ENCODE data around the gene SORCS3. TPM values are rescaled to one million over a fixed set of nuclear protein-coding genes. Genes with fewer than 3 reads are reported as not detected.

SORCS3 gene
- polyA plus RNA-seq, 1 donor (not counting 4 experiments of a cell fraction or from before 2014, with no cell fraction given) = not detected

- dilution Hi-C loops (cut with MboI; ENCODE audit: extremely low pct_ligation_motif_present, low sequenced_read_pairs) = no loop called here
- Histone ChIP-seq H2AFZ (ENCODE audit: control insufficient read depth, low read length) (no peak overlapping the region), H3K4me1 (ENCODE audit: control insufficient read depth, extremely low read depth, insufficient read depth, low read length) (no peaks in the 10 kb centered on the region), H3K36me3 (ENCODE audit: control insufficient read depth in 2 of 2, extremely low read depth in 1 of 2, insufficient read depth in 2 of 2, low read length in 2 of 2) (no peaks in the 10 kb centered on the region), H3K27me3 (ENCODE audit: control insufficient read depth, extremely low read depth, insufficient read depth, low read length) (no peaks in the 10 kb centered on the region), H3K4me2 (ENCODE audit: control insufficient read depth, extremely low read depth, insufficient read depth, low read depth, low read length) (no peak overlapping the region), H3K27ac (ENCODE audit: control insufficient read depth, insufficient read depth, low read length) (no peak overlapping the region), H3K79me2 (ENCODE audit: control insufficient read depth, insufficient read depth, low read length) (no peaks in the 10 kb centered on the region), H3K9me3 (ENCODE audit: control insufficient read depth, low read depth, low read length) (no peaks in the 10 kb centered on the region), H4K20me1 (ENCODE audit: control insufficient read depth, extremely low read depth, insufficient read depth, low read length) (no peaks in the 10 kb centered on the region), H3K9me1 (ENCODE audit: control insufficient read depth, extremely low read depth, insufficient read depth, low read length) (no peaks in the 10 kb centered on the region), H3K9ac (ENCODE audit: control insufficient read depth, extremely low read depth, insufficient read depth, low read length) (no peak overlapping the region), H3K4me3 (ENCODE audit: control insufficient read depth in 2 of 3, extremely low read depth in 1 of 3, insufficient read depth in 2 of 3, low read depth in 1 of 3, low read length in 3 of 3) (no peak overlapping the region)
- FAIRE-seq (no peak), DNase-seq (ENCODE audit: low read depth, low spot score) (no peak)
- TF ChIP-seq EZH2 (IDR thresholded peaks at IDR 0.05; ENCODE audit: low read length) (no peak), CTCF (optimal IDR thresholded peaks at IDR 0.05 in 1 of 3, IDR thresholded peaks at IDR 0.05 in 1 of 3, conservative IDR thresholded peaks at IDR 0.05 in 1 of 3; ENCODE audit: extremely low read depth in 1 of 3, insufficient read depth in 2 of 3, low read length in 3 of 3) (no peak)
These were observed 190.2 kb downstream of the SORCS3 start for GRCh38 chr10:104831272-104831671.

- Histone ChIP-seq H3K27me3 (ENCODE audit: control insufficient read depth, extremely low read depth, insufficient read depth, low read length) (no peaks in the 10 kb centered on the region), H3K4me3 (ENCODE audit: control insufficient read depth in 2 of 3, extremely low read depth in 1 of 3, insufficient read depth in 2 of 3, low read depth in 1 of 3, low read length in 3 of 3) (no peak overlapping the region), H2AFZ (ENCODE audit: control insufficient read depth, low read length) (no peak overlapping the region), H3K9ac (ENCODE audit: control insufficient read depth, extremely low read depth, insufficient read depth, low read length) (no peak overlapping the region), H3K4me1 (ENCODE audit: control insufficient read depth, extremely low read depth, insufficient read depth, low read length) (no peaks in the 10 kb centered on the region), H3K4me2 (ENCODE audit: control insufficient read depth, extremely low read depth, insufficient read depth, low read depth, low read length) (no peak overlapping the region), H3K79me2 (ENCODE audit: control insufficient read depth, insufficient read depth, low read length) (no peaks in the 10 kb centered on the region), H3K36me3 (ENCODE audit: control insufficient read depth in 2 of 2, extremely low read depth in 1 of 2, insufficient read depth in 2 of 2, low read length in 2 of 2) (no peaks in the 10 kb centered on the region), H4K20me1 (ENCODE audit: control insufficient read depth, extremely low read depth, insufficient read depth, low read length) (no peaks in the 10 kb centered on the region), H3K27ac (ENCODE audit: control insufficient read depth, insufficient read depth, low read length) (no peak overlapping the region), H3K9me1 (ENCODE audit: control insufficient read depth, extremely low read depth, insufficient read depth, low read length) (no peaks in the 10 kb centered on the region), H3K9me3 (ENCODE audit: control insufficient read depth, low read depth, low read length) (no peaks in the 10 kb centered on the region)
- TF ChIP-seq CTCF (optimal IDR thresholded peaks at IDR 0.05 in 1 of 3, IDR thresholded peaks at IDR 0.05 in 1 of 3, conservative IDR thresholded peaks at IDR 0.05 in 1 of 3; ENCODE audit: extremely low read depth in 1 of 3, insufficient read depth in 2 of 3, low read length in 3 of 3) (no peak), EZH2 (IDR thresholded peaks at IDR 0.05; ENCODE audit: low read length) (no peak)
- dilution Hi-C loops (cut with MboI; ENCODE audit: extremely low pct_ligation_motif_present, low sequenced_read_pairs) = no loop called here
- FAIRE-seq = no peak
- DNase-seq (ENCODE audit: low read depth, low spot score) = no peak
These were observed 193.5 kb downstream of the SORCS3 start for GRCh38 chr10:104834580-104834979.
